Peyer's patch (tissue), 4 donors: ENCODE data around the gene DGKI. TPM values are rescaled to one million over a fixed set of nuclear protein-coding genes. Genes with fewer than 3 reads are reported as not detected.

ENCODE experiments used
- DNase-seq, 3 donors: peaks; one replicate each; pipeline ENCODE4 v3.0.0-alpha.2; 2017 to 2019
- H3K27ac ChIP-seq, 4 donors: fragments of 200-600 bp; sonication (generic); one replicate each; pipeline ENCODE4 v1.5.1; 2016 to 2019
- H3K27me3 ChIP-seq, 2 donors: fragments of 200-600 bp; sonication (generic); one replicate each; pipeline ENCODE4 v1.5.1; 2019
- H3K36me3 ChIP-seq, 3 donors: fragments of 200-600 bp; sonication (generic); one replicate each; pipeline ENCODE4 v1.5.1; 2016 to 2019
- H3K4me1 ChIP-seq, 4 donors: fragments of 200-600 bp; sonication (generic); one replicate each; pipeline ENCODE4 v1.5.1; 2016 to 2019
- H3K4me3 ChIP-seq, 4 donors: fragments of 200-600 bp; sonication (generic); 1 replicate in 3 of 4; 2 replicates in 1 of 4; pipeline ENCODE4 v1.5.1; 2016 to 2019; ENCODE audit warnings: mild to moderate bottlenecking in 1 of 4
- H3K9me3 ChIP-seq, 4 donors: fragments of 200-600 bp; sonication (generic); one replicate each; pipeline ENCODE4 v1.5.1; 2016 to 2019; ENCODE audit warnings: mild to moderate bottlenecking in 1 of 4
- CTCF ChIP-seq, 6 experiments: fragments of 450-650 bp in 4 of 6; fragments of 200-600 bp in 2 of 6; sonication (generic) in 1 of 6; IDR thresholded peaks; one replicate each; pipeline ENCODE4 v1.5.1; 2017 to 2019; ENCODE audit warnings: antibody characterized with exemption in 6 of 6, mild to moderate bottlenecking in 3 of 6, moderate library complexity in 1 of 6
- POLR2A ChIP-seq, 2 donors: fragments of 450-650 bp; IDR thresholded peaks; one replicate each; pipeline ENCODE4 v1.5.1; 2017; ENCODE audit warnings: antibody characterized with exemption in 2 of 2, mild to moderate bottlenecking in 2 of 2, moderate library complexity in 2 of 2
- total RNA-seq, 4 donors: library from RNA; depleted of rRNA; stranded (reverse); fragments of >200 nt; gene quantifications; one replicate each; pipeline ENCODE4 v1.1.0, GENCODE V29; 2016

Gene DGKI
- total RNA-seq, 4 donors from 2014 or later: 0.19 to 0.40 (median 0.35) TPM; not detected in 1

- no peaks in the 10 kb centered on the region for H3K36me3 ChIP-seq
- H3K9me3 ChIP-seq: no peaks in the 10 kb centered on the region
- H3K4me1 ChIP-seq: no peaks in the 10 kb centered on the region
- no peak overlapping the region for H3K27ac ChIP-seq
- H3K27me3 ChIP-seq: no peaks in the 10 kb centered on the region
- no peak for DNase-seq
- H3K4me3 ChIP-seq: no peak overlapping the region
- TF ChIP-seq CTCF (IDR thresholded peaks at IDR 0.05) (no peak), POLR2A (IDR thresholded peaks at IDR 0.05) (no peak)
Observed at GRCh38 chr7:137696376-137696775, 150.4 kb downstream of the DGKI start.

- no peak overlapping the region for H3K4me3 ChIP-seq
- no peaks in the 10 kb centered on the region for H3K9me3 ChIP-seq
- H3K4me1 ChIP-seq: no peaks in the 10 kb centered on the region
- H3K27me3 ChIP-seq: no peaks in the 10 kb centered on the region
- TF ChIP-seq POLR2A (IDR thresholded peaks at IDR 0.05) (no peak), CTCF (IDR thresholded peaks at IDR 0.05) (no peak)
- DNase-seq: no peak
- no peaks in the 10 kb centered on the region for H3K36me3 ChIP-seq
- no peak overlapping the region for H3K27ac ChIP-seq
Observed at GRCh38 chr7:137695942-137696341, 150.8 kb downstream of the DGKI start.

GRCh38 chr7:137695494-137695893, 151.3 kb downstream of the DGKI start:
- no peak for TF ChIP-seq POLR2A (IDR thresholded peaks at IDR 0.05)
- no peak for TF ChIP-seq CTCF (IDR thresholded peaks at IDR 0.05)
- Histone ChIP-seq H3K27me3 (no peaks in the 10 kb centered on the region), H3K9me3 (no peaks in the 10 kb centered on the region), H3K36me3 (no peaks in the 10 kb centered on the region), H3K4me1 (no peaks in the 10 kb centered on the region), H3K27ac (no peak overlapping the region), H3K4me3 (no peak overlapping the region)
- DNase-seq: no peak

- TF ChIP-seq CTCF (IDR thresholded peaks at IDR 0.05) (no peak), POLR2A (IDR thresholded peaks at IDR 0.05) (no peak)
- Histone ChIP-seq H3K4me1 (no peaks in the 10 kb centered on the region), H3K4me3 (no peak overlapping the region), H3K36me3 (no peaks in the 10 kb centered on the region), H3K9me3 (no peaks in the 10 kb centered on the region), H3K27me3 (no peaks in the 10 kb centered on the region), H3K27ac (no peak overlapping the region)
- no peak for DNase-seq
Observed at GRCh38 chr7:137694405-137694804, 152.4 kb downstream of the DGKI start.

- no peaks in the 10 kb centered on the region for H3K27me3 ChIP-seq
- DNase-seq: no peak
- H3K27ac ChIP-seq: no peak overlapping the region
- no peak overlapping the region for H3K4me3 ChIP-seq
- H3K4me1 ChIP-seq: no peaks in the 10 kb centered on the region
- H3K36me3 ChIP-seq: no peaks in the 10 kb centered on the region
- H3K9me3 ChIP-seq: no peaks in the 10 kb centered on the region
- TF ChIP-seq CTCF (IDR thresholded peaks at IDR 0.05) (no peak), POLR2A (IDR thresholded peaks at IDR 0.05) (no peak)
Observed at GRCh38 chr7:137692399-137692798, 154.4 kb downstream of the DGKI start.

- H3K9me3 ChIP-seq: no peaks in the 10 kb centered on the region
- no peaks in the 10 kb centered on the region for H3K4me1 ChIP-seq
- TF ChIP-seq CTCF (IDR thresholded peaks at IDR 0.05) (no peak), POLR2A (IDR thresholded peaks at IDR 0.05) (no peak)
- H3K36me3 ChIP-seq: no peaks in the 10 kb centered on the region
- DNase-seq: no peak
- H3K27ac ChIP-seq: no peak overlapping the region
- H3K27me3 ChIP-seq: no peaks in the 10 kb centered on the region
- no peak overlapping the region for H3K4me3 ChIP-seq
Observed at GRCh38 chr7:137691566-137691965, 155.2 kb downstream of the DGKI start.
